Dedifferentiated amniotic fluid mesenchymal stem cell (primary cell): ENCODE results near the gene ZMYM5.
"Not testable (repeated sequence)": the region's sequence is repeated elsewhere in the genome, so short reads cannot be mapped to it uniquely, and the experiment has no call there.

ENCODE experiments used
- DNase-seq: peaks from one replicate; pipeline ENCODE4 v3.0.0-alpha.2; 2016; ENCODE audit errors: extremely low spot score

ZMYM5 gene

DNA sequence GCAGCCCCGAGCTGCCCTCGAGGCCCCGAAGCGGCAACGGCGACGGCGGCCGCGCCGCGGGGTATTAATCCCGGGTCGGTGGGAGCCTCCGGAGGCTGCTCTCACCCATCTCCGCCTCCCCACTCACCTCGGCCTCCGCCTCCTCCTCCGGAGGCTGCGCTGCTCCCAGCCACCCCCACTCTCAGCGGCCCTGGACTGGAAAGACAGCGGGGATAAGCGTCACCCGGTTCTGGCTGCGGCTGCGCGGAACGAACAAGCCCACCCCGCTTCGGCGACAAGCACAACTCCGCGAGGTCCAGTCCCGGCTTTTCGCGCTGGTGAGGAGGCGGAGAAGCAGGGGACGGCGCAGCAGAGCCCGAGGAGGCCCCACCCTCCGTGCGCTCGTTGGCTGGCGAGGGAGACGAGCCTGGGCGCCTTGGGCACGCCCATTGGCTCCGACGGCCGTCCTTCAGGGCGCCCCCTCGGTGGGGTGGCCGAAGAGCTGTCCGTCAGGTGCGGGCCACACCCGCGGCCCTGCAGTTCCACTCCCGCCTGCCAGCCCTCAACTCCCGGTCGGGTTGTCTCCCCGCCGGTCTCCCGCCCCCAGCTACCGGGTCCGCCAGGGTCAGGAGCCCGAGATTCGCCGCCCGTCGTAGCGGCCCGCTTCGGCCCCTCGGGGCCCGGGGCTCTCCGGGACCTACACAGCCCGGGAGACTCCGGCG is at the start of gene ZMYM5:
TSS of gene ZMYM5 (minus strand) at position 327 of the 701 bp plus-strand sequence. CDS start 11,469 bp downstream, outside the sequence.
- DNase-seq = peak; percentile 97

DNA sequence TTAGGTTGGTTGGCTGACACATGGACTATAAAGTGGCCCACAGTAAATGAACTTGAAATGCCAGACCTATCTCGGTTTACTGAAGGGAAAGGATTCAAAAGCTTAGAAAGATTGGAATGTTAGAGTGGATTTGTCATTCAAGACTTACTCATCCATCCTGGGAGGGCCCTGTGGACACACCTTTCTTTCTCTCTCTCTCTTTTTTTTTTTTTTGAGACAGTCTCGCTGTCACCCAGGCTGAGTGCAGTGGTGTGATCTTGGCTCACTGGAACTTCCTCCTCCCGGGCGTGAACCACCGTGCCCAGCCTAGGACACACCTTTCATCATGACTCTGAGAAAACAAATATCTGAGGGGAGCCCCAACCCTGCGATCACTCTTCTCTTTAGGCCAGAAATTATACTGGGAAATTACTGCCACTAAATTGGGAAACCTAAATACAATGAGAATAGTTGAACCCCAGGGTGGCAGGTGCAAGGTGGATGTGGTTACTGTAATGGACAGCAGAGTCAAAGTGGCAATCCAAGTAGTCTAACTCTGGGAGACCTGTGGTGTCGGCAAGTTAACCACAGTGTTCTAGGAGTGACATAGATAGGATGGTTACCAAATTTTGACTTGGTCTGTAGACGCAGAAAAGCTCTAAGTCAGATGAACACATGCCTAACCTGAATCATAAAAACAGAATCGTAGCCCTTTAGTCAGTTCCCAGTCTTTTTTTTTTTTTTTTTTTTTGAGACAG is 47.1 kb upstream of the ZMYM5 start:
- no peak for DNase-seq

- no peak for DNase-seq
These were observed 45.0 kb upstream of the ZMYM5 start for GRCh38 chr13:19908350-19908986.

- DNase-seq = not testable (repeated sequence)
These were observed 42.2 kb upstream of the ZMYM5 start for GRCh38 chr13:19905487-19906195.

- no peak for DNase-seq
These were observed 26.6 kb upstream of the ZMYM5 start for GRCh38 chr13:19890030-19890429.

DNA sequence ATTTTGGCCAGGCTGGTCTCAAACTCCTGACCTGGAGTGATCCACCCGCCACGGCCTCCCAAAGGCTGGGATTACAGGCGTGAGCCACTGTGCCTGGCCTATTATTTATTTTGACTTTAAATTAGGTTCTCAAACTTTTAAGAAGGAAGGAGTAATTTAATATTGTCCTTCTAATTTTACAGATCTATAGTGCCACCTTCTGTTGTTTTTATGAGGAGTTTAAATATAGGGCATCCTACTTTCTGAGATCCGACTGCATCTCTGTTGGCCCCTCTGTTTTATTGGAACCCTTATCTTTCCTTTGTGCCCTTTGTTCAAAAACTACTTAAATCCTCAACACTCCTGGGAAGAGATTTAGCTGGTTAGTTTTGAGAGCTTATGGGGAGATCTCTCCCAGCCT is 25.4 kb upstream of the ZMYM5 start:
- peak; percentile 30 for DNase-seq

DNA sequence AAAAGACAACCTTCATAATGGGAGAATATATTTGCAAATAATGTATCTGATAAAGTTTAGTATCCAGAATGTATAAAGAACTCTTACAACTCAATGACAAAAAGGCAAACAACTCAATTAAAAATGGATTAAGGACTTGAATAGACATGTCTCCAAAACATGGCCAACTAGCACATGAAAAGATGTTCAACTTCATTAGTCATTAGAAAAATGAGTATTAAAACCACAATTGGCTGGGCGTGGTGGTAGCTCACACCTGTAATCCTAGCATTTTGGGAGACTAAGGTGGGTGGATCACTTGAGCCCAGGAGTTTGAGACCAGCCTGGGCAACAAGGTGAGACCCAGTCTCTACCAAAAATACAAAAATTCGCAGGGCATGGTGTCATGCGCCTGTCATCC is 18.8 kb upstream of the ZMYM5 start:
- no peak for DNase-seq

GRCh38 chr13:19881641-19882040 is 18.2 kb upstream of the ZMYM5 start:
- DNase-seq = no peak

DNA sequence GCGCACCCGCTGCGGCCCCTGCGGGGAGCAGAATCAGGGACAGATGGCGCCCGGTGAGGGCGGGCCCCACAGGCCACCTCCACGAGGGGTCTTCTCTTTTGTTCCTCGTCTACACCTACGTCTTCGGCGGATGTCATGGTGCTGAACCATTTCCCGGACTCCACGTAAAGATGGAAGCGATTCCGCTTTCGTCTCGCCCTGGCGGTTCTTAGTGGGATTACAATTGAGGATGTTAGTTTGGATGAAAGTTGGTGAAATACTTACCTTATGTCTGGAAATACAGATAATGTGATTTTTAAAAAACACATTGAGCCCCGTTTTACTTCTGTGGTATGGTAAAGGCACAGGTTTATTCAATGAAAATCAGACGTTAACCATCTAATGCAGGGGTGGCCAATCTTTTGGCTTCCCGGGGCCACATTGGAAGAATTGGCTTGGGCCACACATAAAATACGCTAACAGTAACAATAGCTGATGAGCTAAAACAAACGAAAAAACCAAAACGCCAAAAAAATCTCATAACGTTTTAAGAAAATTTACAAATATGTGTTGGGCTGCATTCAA is 1.4 kb upstream of the ZMYM5 start:
- no peak for DNase-seq

GRCh38 chr13:19864024-19864745 is 736 bp upstream of the ZMYM5 start:
- DNase-seq = peak; percentile 17

- no peak for DNase-seq
These were observed 752 bp downstream of the ZMYM5 start for GRCh38 chr13:19862481-19863313.

DNA sequence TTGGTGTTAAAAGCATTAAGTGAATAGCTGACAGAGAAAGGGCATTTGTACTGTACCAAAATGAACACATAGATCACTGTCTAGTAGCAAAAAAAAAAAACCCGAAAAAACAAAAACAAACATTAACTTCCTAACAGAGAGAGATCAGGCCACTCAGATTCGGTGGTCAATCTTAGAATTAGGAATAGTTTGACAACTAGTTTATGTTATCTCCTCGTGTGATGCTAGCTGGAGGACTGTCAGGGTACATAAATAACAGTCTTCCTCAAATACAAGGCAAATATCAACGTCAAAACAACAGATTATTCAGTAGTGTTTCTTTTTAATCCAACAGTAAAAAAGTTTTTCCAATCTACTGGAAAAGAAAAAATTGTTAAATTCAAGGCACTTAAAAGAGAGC is 1.7 kb downstream of the ZMYM5 start:
- no peak for DNase-seq

DNA sequence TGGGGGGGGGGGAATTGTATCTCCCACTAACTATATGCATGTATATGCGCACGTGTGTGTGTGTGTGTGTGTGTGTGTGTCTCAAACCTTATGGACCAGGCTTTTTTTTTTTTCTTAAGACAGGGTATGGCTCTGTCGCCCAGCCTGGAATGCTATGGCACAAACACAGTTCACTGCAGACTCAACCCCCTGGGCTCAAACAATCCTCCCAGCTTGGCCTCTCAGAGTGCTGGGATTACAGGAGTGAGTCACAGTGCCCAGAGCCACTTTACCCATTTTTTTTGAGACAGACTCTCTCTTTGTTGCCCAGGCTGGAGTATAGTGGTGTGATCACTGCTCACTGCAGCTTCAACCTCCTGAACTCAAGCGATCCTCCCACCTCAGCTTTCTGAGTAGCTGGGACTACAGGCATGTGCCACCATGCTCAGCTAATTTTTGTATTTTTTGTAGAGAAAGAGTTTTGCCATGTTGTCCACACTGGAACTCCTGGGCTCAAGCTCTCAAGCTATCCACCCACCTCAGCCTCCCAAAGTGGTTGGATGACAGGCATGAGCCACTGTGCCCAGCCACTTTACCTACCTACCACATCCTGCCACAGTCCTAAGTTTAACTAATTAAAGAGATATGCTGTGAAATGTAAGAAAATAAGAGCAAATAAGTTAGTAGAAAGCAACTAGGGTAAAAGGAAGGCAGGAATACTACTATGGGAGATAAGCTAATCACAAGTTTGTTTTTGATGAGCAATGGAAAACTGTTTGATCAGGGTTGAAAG is 2.4 kb downstream of the ZMYM5 start:
- peak; percentile 63 for DNase-seq

DNA sequence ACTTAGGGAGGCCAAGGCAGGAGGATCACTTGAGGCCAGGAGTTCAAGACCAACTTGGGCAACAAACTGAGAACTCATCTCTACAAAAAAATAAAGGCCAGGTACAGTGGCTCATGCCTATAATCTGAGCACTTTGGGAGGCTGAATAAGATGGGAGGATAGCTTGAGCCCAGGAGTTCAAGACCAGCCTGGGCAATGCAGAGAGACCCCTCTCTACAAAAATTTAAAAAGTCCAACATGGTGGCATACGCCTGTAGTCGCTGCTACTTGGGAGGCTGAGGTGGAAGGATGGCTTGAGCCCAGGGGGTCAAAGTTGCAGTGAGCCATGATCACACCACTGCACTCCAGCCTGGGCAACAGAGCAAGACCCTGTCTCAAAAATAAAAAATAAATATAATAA is 5.8 kb downstream of the ZMYM5 start:
- DNase-seq = not testable (repeated sequence)

DNA sequence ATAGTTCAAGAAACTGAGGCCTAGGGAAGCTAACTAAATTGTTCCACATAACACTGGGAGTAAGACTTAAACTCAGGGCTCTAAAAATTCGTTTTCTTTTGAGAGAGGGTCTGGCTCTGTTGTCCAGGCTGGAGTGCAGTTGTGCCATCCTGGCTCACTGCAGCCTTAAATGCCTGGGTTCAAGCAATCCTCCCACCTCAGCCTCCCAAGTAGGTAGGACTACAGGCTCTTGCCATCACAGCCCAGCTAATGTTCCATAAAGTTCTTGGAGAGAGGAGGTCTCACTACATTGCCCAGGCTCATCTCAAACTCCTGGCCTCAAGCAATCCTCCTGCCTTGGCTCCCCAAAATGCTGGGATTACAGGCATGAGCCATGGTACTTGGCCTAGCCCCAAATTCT is 10.7 kb downstream of the ZMYM5 start:
- DNase-seq = no peak

- DNase-seq = peak; percentile 95
These were observed 17.7 kb downstream of the ZMYM5 start for GRCh38 chr13:19845758-19846157.

GRCh38 chr13:19838865-19839275 is 24.6 kb downstream of the ZMYM5 start:
- DNase-seq = peak; percentile 27

GRCh38 chr13:19836472-19836871 is 27.0 kb downstream of the ZMYM5 start:
- DNase-seq = no peak

DNA sequence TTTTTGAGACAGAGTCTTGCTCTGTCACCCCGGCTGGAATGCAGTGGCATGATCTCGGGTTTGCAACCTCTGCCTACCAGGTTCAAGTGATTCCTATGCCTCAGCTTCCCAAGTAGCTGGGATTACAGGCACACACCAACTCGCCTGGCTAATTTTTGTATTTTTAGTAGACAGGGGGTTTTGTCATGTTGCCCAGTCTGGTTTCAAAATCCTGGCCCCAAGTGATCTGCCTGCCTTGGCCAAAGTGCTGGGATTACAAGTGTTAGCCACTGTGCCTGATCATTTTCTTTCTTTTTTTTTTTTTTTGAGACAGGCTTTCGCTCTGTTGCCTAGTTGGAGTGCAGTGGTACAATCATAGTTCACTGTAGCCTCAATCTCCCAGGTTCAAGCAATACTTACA is 28.7 kb downstream of the ZMYM5 start:
- no peak for DNase-seq
